ENCODE data around the gene ZNF668.

DNA sequence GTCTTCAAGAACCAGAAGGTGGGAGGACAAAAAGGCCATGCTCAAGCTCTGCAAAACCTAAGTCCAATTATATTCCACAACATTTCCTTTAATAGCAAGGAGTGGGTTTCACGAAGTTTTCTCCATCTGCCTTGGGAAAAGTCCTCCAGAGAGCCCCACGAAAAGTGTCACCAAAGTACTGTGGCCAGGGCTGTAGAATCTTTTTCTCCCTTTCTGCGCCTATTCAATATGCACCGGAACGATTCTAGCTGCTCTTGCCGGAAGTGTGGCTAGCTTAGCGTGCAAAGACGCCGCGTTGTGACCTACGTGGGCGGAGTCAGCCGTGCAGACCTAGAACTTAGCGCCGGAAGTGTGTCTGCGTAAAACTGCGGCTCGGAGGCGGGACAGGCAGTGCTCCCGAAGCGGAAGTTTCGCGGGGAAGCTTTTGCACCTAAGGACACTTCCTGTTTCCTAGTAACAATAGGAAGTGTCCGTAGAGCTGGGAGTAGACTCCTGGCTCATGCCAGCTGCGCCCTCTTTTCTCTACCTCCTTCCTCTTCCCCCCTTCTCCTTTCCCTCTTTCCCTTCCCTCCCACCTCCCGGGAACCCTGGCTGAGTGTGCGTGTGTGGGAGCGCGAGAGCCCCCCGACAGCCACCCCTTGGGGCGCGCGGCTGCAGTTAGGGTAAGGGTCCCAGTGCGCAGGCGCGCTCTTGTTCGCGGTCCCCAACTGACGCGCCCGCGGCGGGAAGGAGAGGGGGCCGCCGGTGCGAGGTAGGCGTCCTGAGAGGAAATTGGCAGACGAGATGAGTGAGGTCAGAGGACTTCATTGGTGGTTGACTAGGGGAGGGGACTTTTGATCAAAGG, at the start of gene ZNF668, which contains the start of gene ZNF646:
- TF ChIP-seq RFX5 (IDR thresholded peaks at IDR 0.05), result no peak; the same call in 1 of the 2 replicates
- no peak for TF ChIP-seq TP53 (CRISPR knock-in tag; IDR thresholded peaks at IDR 0.05)
- TF ChIP-seq, protein P1, sequence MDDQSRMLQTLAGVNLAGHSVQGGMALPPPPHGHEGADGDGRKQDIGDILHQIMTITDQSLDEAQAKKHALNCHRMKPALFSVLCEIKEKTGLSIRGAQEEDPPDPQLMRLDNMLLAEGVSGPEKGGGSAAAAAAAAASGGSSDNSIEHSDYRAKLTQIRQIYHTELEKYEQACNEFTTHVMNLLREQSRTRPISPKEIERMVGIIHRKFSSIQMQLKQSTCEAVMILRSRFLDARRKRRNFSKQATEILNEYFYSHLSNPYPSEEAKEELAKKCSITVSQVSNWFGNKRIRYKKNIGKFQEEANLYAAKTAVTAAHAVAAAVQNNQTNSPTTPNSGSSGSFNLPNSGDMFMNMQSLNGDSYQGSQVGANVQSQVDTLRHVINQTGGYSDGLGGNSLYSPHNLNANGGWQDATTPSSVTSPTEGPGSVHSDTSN (IDR thresholded peaks at IDR 0.05), result no peak
- TF ChIP-seq, protein P2, sequence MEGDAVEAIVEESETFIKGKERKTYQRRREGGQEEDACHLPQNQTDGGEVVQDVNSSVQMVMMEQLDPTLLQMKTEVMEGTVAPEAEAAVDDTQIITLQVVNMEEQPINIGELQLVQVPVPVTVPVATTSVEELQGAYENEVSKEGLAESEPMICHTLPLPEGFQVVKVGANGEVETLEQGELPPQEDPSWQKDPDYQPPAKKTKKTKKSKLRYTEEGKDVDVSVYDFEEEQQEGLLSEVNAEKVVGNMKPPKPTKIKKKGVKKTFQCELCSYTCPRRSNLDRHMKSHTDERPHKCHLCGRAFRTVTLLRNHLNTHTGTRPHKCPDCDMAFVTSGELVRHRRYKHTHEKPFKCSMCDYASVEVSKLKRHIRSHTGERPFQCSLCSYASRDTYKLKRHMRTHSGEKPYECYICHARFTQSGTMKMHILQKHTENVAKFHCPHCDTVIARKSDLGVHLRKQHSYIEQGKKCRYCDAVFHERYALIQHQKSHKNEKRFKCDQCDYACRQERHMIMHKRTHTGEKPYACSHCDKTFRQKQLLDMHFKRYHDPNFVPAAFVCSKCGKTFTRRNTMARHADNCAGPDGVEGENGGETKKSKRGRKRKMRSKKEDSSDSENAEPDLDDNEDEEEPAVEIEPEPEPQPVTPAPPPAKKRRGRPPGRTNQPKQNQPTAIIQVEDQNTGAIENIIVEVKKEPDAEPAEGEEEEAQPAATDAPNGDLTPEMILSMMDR (IDR thresholded peaks at IDR 0.05), result no peak
- TF ChIP-seq, protein P3, sequence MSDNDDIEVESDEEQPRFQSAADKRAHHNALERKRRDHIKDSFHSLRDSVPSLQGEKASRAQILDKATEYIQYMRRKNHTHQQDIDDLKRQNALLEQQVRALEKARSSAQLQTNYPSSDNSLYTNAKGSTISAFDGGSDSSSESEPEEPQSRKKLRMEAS (IDR thresholded peaks at IDR 0.05), result peak; percentile 82
- TF ChIP-seq FOSL2 (IDR thresholded peaks at IDR 0.05), result no peak
- no peak for TF ChIP-seq FOSL2 (CRISPR knock-in tag; IDR thresholded peaks at IDR 0.05)
- TF ChIP-seq, protein P4, sequence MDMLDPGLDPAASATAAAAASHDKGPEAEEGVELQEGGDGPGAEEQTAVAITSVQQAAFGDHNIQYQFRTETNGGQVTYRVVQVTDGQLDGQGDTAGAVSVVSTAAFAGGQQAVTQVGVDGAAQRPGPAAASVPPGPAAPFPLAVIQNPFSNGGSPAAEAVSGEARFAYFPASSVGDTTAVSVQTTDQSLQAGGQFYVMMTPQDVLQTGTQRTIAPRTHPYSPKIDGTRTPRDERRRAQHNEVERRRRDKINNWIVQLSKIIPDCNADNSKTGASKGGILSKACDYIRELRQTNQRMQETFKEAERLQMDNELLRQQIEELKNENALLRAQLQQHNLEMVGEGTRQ (IDR thresholded peaks at IDR 0.05), result no peak
- TF ChIP-seq RCOR1 (IDR thresholded peaks at IDR 0.05; ENCODE audit: low read depth, low read length), result no peak
